Chondrocyte (in vitro differentiated cells): ENCODE measurements around the gene DENND11. TPM values are rescaled to one million over a fixed set of nuclear protein-coding genes. Genes with fewer than 3 reads are reported as not detected.

ENCODE experiments used
- DNase-seq: peaks from one replicate; pipeline ENCODE4 v3.0.0; 2021; ENCODE audit warnings: mixed read lengths, low spot score
- H3K27ac Mint-ChIP-seq: one replicate; pipeline ENCODE4 v1.8.0; 2021; ENCODE audit warnings: mild to moderate bottlenecking, moderate library complexity, mixed read lengths; ENCODE audit not compliant: unreplicated experiment
- H3K27me3 Mint-ChIP-seq: 2 replicates; pipeline ENCODE4 v1.8.0; 2021; ENCODE audit warnings: low read depth, mixed read lengths
- H3K36me3 Mint-ChIP-seq: 2 replicates; pipeline ENCODE4 v1.8.0; 2021; ENCODE audit warnings: low read depth, mixed read lengths
- H3K4me1 Mint-ChIP-seq: 2 replicates; pipeline ENCODE4 v1.8.0; 2021; ENCODE audit warnings: low read depth, mild to moderate bottlenecking, mixed read lengths
- H3K4me3 Mint-ChIP-seq: one replicate; pipeline ENCODE4 v1.8.0; 2021; ENCODE audit warnings: mild to moderate bottlenecking, moderate library complexity, mixed read lengths; ENCODE audit not compliant: unreplicated experiment
- H3K9me3 Mint-ChIP-seq: 2 replicates; pipeline ENCODE4 v1.8.0; 2021; ENCODE audit warnings: low read depth, mixed read lengths
- CTCF ChIP-seq: fragments of 200-600 bp; sonication (generic); IDR thresholded peaks from 2 replicates; pipeline ENCODE4 v1.5.0; 2021; ENCODE audit warnings: antibody characterized with exemption, mild to moderate bottlenecking, moderate library complexity
- total RNA-seq: library from RNA; stranded (reverse); gene quantifications from 3 replicates; pipeline ENCODE4 v1.2.1, GENCODE V29; 2021

Gene DENND11
- total RNA-seq, 1 donor from 2014 or later = 8.5 TPM

DNA sequence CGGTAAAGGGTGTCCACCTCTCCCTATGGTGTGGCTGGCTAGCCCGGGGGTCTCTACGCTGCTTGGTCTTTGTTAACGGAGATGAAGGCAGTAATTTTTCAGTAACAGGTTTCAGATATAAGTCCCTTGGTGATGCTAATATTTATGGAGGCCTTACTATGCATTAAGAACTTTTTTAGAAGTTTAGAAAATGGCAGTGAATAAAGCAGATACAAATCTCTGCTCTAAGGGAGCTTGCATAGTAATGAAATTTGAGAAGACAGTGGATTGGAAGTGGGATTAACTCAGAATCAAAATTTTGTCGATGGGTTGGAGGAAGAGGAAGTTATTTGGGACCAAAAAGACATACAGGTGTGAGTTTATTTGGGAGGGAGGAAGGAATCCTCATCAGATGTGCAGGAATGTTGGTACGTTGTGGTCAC is 36.6 kb upstream of the DENND11 start:
- Mint-ChIP-seq H3K4me1 (peaks cover 30% of the 10 kb centered on the region), H3K4me3 (peak overlapping the region; percentile 94), H3K27me3 (no peaks in the 10 kb centered on the region), H3K36me3 (peaks cover 18% of the 10 kb centered on the region), H3K9me3 (no peaks in the 10 kb centered on the region), H3K27ac (peak overlapping the region; percentile 98)
- no peak for DNase-seq
- TF ChIP-seq CTCF = peak; percentile 3

DNA sequence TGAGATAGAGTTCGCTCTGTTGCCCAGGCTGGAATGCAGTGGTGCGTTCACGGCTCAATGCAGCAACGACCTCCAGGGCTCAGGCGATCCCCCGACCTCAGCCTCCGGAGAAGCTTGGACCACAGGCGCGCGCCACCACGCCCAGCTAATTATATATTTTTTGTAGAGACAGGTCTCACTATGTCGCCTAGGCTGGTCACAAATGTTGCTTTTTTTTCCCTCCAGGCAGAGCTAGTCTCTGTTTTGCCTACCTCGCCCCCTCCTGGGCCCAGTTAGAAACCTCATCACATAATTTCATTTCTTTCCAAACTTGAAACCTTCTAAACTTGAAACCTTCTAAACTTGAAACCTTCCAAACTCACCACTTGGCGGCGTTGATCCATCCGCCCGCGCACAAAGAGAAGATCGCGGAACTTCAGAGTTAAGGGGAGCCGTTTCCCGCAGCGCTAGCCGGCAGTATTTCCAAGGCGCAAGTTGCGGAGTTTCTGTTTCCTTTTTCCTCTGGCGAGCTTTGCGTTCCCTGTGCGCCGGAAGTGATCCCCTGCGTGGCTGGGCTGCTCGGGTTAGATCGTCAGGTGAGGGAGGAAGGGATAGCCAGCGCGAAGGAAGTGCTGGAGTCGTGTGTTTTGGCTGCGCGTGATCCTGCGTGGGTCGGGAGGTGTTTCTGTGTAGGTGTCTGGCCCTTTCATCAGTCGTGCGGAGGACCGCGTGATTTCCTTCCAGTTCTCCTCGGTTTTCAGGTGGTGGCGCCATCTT is 36.0 kb upstream of the DENND11 start, which contains the start of gene SSBP1:
Gene SSBP1 (plus strand): TSS at position 523 of the 756 bp plus-strand sequence. CDS start 809 bp downstream, outside the sequence.
- Mint-ChIP-seq H3K4me3 (peak within 1 kb of the TSS; percentile 94), H3K4me1 (peaks cover 30% of the 10 kb centered on the region), H3K36me3 (peaks cover 14% of the 10 kb centered on the region), H3K27ac (peak within 1 kb of the TSS; percentile 98), H3K27me3 (no peaks in the 10 kb centered on the region), H3K9me3 (no peaks in the 10 kb centered on the region)
- DNase-seq = peak; percentile 94
- peak; percentile 90 for TF ChIP-seq CTCF

GRCh38 chr7:141737118-141737835 is 35.3 kb upstream of the DENND11 start:
- H3K27me3 Mint-ChIP-seq = no peaks in the 10 kb centered on the region
- no peak for TF ChIP-seq CTCF
- H3K4me1 Mint-ChIP-seq = peaks cover 30% of the 10 kb centered on the region
- peaks cover 10% of the 10 kb centered on the region for H3K36me3 Mint-ChIP-seq
- no peaks in the 10 kb centered on the region for H3K9me3 Mint-ChIP-seq
- DNase-seq = no peak
- peak overlapping the region; percentile 98 for H3K27ac Mint-ChIP-seq
- H3K4me3 Mint-ChIP-seq = peak overlapping the region; percentile 94

GRCh38 chr7:141731476-141732149 is 29.6 kb upstream of the DENND11 start:
- no peak for TF ChIP-seq CTCF
- DNase-seq = no peak
- H3K4me1 Mint-ChIP-seq = no peaks in the 10 kb centered on the region
- H3K27me3 Mint-ChIP-seq = peaks cover 2% of the 10 kb centered on the region
- no peaks in the 10 kb centered on the region for H3K9me3 Mint-ChIP-seq
- no peak overlapping the region for H3K27ac Mint-ChIP-seq
- no peak overlapping the region for H3K4me3 Mint-ChIP-seq
- peaks cover 1% of the 10 kb centered on the region for H3K36me3 Mint-ChIP-seq

DNA sequence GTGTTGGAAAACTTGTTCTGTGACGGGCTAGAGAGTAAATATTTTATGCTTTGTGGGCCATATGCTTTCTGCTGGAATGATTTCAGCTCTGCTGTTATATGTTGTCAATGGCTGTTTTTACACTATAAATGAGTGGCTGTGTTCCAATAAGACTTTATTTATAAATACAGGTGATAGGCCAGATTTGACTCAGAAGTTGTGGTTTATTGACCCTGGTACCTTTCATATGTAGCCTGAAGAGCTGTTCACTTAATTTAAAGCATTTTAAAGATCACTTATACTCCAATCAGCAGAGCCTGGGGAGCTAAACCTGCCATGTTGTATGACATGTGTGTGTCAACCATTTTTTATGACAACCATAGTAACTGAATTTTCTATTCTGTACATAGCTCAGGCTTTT is 27.1 kb upstream of the DENND11 start:
- Mint-ChIP-seq H3K36me3 (peaks cover 1% of the 10 kb centered on the region), H3K27me3 (peaks cover 2% of the 10 kb centered on the region)
- no peak for TF ChIP-seq CTCF

More for the DNA sequence above, 27.1 kb upstream of the DENND11 start:
- Mint-ChIP-seq H3K4me1 (no peaks in the 10 kb centered on the region), H3K9me3 (no peaks in the 10 kb centered on the region), H3K27ac (no peak overlapping the region), H3K4me3 (no peak overlapping the region)
- no peak for DNase-seq
